Activated CD8-positive, alpha-beta memory T cell treated with anti-CD3 and anti-CD28 coated beads, Interleukin-2, amount 50 U/mL, for 24 hours (primary cell): ENCODE results near the gene VWA1.
"Not testable (repeated sequence)": the region's sequence is repeated elsewhere in the genome, so short reads cannot be mapped to it uniquely, and the experiment has no call there.

Source experiments
- DNase-seq: peaks from one replicate; pipeline ENCODE4 v3.0.0-alpha.2; 2020; ENCODE audit errors: extremely low read depth

The VWA1 gene

DNA sequence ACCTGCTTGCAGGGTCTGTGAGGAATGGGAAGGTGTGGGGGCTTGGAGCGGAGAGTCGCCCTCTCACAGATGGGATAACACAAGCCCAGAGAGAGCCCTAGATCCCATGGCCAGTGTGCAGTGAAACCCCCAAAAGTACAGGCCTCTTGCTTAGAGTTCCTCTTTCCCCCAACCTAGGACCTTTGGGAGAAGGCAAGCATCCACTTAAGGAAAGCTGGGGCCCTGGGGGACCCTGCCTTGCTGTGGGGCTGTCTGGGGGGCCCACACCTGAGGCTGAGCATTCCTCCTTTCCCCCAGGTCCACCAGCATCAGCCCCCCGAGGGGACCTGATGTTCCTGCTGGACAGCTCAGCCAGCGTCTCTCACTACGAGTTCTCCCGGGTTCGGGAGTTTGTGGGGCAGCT lies 1.1 kb downstream of the VWA1 start:
- DNase-seq, result no peak

DNA sequence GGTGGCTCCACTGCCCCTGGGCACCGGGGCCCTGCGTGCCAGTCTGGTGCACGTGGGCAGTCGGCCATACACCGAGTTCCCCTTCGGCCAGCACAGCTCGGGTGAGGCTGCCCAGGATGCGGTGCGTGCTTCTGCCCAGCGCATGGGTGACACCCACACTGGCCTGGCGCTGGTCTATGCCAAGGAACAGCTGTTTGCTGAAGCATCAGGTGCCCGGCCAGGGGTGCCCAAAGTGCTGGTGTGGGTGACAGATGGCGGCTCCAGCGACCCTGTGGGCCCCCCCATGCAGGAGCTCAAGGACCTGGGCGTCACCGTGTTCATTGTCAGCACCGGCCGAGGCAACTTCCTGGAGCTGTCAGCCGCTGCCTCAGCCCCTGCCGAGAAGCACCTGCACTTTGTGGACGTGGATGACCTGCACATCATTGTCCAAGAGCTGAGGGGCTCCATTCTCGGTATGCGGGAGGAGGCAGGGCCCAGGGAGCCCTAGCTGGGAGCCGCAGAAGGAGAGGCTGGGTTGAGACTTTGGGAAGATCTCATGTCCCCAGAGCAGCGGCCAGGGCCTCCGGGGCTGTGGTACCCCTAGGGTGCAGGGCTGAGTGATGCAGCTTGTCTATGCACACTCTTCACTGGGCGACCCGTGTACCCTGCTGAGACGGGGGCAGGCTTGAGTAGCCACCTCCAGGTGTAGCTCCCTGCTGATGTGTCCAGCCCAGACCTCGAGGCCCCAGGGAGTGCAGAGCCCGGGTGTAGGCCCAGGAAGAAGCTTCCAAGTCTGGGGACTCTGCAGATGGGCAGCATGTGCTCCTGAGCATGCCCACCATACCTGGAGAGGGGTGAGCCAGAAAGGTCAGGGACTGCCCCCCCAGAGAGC lies 1.8 kb downstream of the VWA1 start:
- no peak for DNase-seq

DNA sequence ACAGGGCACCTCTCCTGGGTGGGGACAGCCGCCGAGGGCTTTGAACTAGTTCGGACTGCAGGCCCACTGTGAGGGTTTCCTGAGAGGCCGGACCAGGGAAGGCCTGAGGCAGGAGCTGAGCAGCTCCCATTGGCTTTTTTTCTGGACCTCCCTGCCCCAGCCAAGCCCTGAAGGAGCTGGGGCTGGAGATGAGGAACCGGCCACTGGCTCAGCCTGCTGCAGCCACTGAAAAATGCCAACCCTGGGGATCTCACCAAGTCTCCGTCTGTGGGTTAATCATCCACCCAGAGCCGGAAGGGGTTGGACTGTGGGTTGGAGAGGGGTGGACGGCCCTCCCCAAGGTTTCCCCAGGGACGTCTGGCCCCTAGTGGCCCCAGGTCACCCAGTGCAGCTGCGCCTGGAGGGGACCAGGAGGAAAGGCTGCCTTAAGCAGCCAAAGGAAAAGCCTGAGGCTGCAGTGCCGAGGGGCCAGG lies 2.5 kb downstream of the VWA1 start:
- no peak for DNase-seq

DNA sequence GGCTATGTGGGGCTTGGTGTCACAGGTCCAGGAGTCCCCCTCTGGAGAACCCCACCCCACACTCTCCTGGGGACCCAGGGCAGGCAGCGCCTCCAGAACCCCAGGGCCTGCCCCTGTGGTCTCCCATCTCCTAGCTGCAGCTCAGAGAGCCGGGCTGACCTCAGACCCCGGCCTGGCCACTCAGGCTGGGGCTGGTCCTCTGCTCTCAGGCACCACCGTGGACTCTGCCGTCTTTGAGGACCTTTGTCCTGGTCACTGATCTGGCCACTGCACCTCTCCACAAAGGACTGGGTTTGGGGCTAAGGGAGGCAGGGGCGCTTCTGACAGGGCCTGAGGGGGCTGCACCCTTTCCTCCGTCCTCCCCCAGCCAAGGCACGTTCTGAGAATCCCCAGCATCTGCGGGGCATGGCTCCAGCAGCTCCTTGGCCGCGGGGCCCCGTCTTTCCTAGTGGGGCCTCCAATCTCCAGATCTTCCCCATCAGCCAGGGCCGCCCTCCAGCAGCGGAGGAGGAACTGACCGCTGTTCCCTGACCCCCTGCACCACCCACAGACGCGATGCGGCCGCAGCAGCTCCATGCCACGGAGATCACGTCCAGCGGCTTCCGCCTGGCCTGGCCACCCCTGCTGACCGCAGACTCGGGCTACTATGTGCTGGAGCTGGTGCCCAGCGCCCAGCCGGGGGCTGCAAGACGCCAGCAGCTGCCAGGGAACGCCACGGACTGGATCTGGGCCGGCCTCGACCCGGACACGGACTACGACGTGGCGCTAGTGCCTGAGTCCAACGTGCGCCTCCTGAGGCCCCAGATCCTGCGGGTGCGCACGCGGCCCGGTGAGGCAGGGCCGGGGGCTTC lies 3.3 kb downstream of the VWA1 start:
- no peak for DNase-seq

DNA sequence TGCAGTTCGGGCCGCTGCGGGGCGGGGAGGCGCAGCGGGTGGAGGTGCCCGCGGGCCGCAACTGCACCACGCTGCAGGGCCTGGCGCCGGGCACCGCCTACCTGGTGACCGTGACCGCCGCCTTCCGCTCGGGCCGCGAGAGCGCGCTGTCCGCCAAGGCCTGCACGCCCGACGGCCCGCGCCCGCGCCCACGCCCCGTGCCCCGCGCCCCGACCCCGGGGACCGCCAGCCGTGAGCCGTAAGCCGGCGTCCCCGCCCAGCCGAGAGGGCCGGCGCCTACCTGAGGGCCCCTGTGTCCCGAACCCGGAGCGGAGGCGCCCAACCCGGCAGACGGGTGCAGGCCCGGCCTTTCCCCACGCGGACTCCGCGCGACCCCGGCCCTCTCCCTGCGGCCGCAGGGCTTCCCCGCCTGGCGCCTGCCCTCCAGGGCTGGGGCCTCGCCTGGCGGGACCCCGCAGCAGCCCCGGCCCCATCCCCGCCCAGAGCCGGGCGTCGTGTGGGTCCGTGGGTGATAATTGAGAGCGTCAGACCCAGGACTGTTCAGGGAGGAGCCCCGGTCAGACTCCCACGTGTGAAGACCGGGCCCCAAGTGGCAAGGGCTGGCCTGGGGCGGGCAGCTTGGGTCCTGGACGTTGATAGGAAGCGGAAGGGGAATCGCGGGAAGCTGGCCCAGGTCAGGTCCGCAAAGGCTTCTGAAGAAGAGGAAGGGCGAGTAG lies 4.2 kb downstream of the VWA1 start:
- no peak for DNase-seq

DNA sequence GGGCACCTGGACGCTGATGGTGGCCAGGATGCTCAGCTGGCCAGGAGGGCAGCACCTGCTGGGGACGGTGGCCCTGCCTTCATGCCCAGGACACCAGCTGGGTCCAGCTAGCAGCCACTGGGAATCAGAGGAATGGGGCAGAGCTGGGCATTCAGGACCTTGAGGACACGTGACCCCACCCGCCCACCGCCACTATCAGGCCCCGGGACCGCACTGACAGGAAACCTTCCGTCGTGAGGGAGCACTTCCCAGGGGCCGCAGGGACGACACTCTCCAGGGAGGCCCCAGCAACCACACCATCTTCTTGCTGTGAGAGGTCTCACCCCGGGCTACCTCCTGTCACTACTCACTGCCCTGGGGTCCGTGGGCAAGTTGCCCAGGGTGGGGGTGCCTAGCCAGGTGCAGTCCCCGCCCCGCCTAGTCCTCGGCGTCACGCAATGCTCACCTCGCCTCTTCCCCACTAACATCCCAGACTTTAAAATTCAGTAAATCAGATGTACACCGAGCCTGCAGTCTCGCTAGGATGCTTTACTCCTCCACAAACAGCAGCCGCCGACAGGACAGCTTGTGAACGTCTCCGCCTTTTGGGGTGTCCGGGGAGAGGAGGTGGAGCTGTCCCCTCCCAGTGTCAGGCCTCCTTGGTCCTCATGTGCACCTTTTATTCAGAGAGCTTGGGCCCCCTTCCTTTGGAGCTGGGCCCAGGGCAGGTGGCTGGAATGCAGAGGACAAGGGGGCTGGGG lies 4.9 kb downstream of the VWA1 start:
- no peak for DNase-seq

DNA sequence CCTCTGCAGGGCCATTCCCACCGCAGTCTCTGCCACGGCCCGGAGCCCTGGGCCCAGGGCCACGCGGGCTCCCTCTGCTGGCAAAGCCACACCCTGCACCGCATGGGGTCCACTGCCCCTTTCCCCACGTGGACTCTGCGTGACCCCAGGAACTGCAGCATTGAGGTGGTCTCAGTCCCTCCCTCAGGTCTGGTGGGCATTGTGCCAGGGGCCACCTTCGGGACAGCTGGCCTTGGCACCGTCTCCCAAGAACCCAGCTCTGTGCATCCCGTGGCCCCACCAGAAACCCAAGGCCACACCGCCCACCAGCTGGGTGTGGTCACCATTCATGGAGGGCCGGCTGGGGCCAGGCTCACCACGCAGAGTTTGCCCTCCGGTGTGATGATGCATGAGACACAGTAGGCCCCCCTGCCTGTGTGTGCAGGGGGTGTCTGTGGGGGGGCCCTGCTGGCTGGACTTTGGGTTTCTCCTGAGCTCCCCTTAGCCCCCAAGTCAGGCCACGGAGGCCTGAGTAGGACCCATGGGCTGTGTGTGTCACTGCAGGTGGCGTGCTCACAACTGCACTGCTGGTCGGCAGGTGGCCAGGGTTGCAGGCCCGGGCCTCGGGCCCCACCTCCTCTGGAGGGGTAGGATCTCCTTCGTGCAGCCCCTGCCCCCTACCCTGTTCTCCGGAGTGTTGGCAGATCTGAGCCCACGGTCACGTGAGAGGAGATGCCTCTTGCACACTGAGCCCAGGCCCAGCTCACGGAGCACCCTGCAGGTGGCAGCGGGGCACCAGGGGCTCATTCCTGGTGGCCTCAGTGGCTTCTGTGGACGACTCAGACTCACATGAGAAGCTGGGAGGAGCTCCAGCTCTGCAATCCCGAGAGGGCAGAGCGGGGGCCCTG lies 5.8 kb downstream of the VWA1 start:
- no peak for DNase-seq

DNA sequence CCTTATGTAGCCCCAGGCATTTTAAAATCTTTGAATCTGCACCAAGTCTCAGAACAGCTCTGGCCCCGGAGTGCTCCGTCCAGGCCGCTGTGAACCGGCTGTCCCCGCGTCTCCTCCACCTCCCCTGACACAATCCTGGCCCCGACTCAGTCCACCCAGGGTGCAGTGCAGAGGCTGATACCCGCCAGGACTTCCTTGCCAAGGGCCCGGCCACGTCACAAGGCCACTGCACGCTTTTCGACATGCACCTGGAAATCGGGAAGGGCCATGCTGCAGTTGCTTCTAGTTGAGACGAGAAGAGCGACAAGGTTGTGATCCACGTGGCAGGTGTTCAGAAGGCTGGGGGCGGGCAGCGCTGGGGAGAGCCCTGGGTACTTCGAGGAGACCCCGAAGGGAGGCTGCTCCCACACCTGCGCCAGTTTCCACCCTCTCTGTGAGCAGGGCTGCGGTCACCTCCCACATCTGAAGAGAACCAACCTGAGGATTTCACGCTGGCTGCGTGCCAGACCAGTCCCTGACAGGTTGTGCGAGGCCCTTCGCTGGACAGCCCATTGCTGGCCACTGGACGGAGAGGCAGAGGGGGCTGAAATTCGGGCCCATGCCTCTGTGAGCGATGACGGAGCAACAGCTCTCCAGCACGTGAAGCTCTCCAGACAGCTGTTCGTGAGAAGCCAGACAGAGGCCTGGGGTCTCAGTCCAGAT lies 6.7 kb downstream of the VWA1 start:
- no peak for DNase-seq

DNA sequence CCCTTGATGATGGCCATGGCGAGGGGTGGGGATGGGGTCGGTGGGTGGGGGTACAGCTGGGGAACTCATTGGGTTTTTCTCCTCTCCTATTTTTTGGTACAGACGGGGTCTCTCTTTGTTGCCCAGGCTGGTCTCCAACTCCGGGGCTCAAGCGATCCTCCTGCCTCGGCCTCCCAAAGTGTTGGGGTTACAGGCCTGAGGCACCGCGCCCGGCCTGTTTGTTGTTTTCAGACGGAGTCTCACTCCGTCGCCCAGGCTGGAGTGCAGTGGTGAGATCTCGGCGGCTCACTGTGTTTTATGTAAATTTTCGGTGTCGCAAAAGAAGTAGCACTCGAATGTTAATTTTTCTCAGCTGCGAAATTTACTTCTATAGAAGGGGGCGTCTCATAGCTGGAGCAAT lies 11.1 kb downstream of the VWA1 start:
- DNase-seq, result not testable (repeated sequence)

DNA sequence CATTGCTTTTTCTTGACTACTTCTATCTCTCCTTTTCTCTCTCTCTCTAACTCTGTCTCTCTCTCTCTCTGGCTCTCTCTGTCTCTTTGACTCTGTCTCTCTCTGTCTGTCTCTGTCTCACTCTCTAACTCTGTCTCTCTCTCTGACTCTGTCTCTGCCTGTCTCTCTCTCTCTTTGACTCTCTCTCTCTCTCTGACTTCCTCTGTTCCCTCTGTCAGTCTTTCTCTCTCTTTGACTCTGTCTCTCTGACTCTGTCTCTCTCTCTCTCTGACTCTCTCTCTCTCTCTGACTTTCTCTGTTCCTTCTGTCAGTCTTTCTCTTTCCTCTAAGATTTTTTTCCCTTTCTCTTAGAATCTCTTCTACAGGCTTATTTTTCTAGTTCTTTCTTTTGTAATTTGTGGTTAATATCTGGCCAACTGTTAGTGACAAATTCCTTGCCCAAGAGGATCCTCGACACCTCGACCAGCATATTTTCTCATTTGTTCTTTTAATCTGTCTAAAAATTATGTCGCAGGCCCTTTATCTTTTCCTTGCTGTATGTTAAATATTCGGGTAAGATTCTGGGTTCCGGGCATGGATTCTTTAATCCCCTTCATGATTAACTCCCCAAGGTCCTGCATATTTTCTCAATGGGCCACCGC lies 13.7 kb downstream of the VWA1 start, which contains the start of gene ATAD3C:
TSS of gene ATAD3C (plus strand) at position 591 of the 641 bp plus-strand sequence. CDS start 995 bp downstream, outside the sequence.
- no peak for DNase-seq

DNA sequence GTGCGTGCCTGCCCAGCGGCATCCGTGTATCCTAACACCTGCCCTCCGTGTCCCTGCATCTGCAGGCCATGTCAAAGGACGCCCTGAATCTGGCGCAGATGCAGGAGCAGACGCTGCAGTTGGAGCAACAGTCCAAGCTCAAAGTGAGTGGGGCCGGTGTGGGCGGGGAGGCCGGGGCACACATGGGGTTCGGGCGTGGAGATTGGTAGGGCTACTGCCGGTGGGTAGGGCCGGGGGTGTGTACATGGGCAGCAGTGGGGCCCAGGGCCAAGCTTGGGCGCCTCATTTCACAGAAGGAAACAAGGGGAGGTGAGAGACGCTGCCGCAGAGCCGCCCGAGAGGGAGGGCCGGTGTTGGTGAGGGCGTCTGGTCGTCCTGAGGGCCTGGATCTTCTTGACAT lies 15.1 kb downstream of the VWA1 start:
- DNase-seq, result not testable (repeated sequence)

DNA sequence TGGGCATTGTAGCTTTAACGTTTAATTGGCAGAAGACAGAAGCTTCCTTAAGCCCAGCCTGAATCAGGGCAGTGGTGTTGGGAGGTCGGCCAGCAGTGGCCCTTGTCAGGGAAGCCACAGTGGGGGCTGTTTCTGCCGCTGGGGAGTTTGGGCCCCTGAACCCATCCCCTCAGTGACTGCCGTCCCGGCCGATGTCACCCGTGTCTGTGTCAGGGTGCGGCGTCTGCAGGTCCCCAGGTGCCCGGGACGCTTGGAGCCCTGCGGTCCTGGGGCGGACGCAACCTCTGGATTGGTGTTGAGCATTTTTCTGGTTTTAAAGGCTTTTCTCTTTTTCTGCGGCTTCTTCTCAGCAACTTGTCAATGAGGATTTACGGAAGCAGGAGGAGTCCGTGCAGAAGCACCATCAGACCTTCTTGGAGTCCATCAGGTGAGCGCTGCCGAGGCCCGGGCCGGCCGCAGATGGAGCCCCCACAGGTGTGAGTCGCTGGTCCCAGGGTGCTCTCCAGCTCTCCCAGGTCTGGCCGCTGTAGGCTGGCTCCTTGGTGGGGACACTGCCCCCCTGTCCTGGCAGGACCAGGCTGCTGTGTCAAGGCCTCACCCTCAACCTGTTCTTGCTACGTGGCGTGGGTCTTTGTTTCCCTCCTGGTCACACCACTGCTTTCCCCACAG lies 16.3 kb downstream of the VWA1 start:
- DNase-seq, result no peak

DNA sequence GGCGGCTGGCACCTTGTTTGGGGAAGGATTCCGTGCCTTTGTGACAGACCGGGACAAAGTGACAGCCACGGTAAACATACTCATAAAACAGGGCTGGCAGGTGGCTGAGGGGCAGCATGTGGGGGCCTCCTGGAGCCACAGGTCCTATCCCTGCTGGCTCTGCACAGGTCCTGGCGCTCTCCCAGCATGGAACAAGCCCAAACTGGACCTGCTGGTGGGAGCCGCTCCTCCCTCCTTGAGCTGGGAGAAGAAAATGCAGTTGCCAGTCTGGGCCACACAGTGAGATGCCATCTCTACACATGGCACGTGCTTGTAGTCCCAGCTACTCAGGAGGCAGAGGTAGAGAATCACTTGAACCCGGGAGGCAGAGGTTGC lies 16.9 kb downstream of the VWA1 start:
- not testable (repeated sequence) for DNase-seq

DNA sequence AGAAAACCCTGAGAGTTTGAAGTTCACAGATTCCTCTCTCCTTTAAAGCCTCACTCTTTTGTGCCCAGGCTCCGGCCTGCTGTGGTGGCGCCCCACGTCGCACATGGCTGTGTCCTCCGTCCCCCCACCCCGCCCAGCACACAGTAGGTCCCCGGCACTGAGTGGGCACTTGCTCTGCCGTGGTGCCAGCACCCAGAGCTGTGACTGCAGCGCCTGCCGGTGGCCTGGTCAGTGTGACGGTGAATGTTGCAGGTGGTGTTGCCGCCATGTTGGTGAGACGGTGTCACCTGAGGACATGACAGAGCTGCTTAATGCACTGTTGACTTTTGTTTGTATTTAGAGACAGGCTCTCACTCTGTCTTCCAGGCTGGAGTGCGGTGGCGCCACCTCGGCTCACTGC lies 17.4 kb downstream of the VWA1 start:
- no peak for DNase-seq

DNA sequence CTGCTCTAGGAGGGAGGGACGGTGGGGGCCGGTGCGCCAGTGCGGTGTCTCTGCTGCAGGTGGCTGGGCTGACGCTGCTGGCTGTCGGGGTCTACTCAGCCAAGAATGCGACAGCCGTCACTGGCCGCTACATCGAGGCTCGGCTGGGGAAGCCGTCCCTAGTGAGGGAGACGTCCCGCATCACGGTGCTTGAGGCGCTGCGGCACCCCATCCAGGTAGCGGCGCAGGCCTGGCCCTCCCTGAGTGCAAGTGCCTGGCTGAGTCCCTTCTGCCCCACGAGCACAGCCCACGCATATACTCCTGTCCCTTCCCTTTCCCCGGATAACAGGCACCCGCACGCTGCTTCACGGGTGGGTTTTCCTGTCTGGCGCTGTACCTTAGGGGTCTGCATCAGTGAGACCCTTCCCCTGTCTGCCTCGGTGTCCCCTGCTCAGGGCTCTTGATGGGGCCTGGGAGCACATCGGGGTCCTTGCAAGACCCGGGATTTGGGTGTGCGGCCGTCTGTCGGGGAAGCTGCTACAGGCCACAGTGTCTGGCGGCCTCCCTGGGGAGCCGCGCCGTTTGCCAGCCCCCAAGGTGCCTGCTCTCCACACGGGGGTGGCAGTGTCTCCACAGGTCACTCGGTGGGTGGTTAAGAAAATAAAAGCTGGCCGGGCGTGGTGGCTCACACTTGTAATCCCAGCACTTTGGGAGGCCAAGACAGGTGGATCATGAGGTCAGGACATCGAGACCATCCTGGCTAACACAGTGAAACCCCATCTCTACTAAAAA lies 19.0 kb downstream of the VWA1 start:
- DNase-seq, result not testable (repeated sequence)

DNA sequence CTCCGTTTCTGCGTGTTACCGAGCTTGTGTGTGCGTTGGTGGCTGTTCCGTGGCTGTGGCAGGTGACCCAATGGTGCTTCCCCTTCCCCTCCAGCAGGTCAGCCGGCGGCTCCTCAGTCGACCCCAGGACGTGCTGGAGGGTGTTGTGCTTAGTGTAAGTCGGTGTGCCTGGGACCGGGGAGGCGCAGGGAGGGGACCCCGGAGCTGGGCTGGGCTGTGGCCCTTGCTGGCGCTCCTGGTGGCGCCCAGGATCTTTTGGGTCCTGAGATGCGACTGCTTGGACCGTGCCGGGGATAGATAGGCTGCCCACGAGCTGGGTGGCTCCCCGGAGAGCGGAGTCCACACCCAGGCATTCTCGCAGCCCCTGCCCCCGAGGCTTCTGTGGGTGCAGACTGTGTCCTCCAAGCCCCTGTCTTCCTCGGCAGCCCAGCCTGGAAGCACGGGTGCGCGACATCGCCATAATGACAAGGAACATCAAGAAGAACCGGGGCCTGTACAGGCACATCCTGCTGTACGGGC lies 19.9 kb downstream of the VWA1 start:
- DNase-seq, result no peak

DNA sequence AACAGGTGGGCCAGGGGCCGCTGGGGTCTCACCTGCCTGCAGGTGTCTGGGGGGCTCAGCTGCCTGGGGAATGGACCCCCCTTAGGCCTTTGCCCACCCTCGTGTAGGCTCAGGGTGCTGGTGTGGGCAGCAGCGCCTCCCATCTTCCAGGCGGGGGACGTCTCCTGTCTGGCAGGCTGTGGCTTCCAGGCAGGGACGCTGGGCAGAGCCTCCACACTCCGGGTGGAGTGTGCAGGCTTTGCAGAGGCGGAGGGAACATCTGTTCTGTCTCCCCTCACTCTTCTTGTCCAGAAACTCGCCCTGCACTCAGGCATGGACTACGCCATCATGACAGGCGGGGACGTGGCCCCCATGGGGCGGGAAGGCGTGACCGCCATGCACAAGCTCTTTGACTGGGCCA lies 20.4 kb downstream of the VWA1 start:
- not testable (repeated sequence) for DNase-seq
